Measurements from ENCODE around the gene ZFPM1.

The ZFPM1 gene

DNA sequence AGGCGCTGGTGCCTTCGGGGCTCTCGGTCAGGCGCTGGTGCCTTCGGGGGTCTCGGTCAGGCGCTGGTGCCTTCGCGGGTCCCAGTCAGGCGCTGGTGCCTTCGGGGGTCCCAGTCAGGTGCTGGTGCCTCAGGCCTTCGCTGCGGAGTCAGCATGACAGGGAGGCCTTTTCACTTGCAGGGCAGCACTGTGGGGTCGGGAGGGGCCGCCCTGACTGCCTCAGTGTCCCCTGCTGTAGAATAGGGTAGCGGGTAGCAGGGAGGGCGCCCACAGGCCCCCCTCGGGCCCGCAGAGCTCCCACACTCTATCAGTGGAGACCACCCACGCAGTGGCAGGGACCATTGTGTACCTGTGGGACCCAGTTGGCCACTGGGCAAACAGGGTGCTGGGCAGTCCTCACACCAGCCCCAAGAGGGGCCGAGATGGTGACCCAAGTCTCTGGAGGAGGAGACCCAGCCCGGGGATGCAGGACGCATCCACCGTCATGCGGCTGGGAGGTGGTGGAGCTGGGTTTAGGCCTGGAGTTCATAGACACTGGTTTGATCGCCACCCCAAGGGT lies 38.0 kb downstream of the ZFPM1 start:
- no peak overlapping the region for H3K4me3 ChIP-seq (ENCODE audit: low read depth, low read length)
- DNase-seq (ENCODE audit: low read depth) = no peak

DNA sequence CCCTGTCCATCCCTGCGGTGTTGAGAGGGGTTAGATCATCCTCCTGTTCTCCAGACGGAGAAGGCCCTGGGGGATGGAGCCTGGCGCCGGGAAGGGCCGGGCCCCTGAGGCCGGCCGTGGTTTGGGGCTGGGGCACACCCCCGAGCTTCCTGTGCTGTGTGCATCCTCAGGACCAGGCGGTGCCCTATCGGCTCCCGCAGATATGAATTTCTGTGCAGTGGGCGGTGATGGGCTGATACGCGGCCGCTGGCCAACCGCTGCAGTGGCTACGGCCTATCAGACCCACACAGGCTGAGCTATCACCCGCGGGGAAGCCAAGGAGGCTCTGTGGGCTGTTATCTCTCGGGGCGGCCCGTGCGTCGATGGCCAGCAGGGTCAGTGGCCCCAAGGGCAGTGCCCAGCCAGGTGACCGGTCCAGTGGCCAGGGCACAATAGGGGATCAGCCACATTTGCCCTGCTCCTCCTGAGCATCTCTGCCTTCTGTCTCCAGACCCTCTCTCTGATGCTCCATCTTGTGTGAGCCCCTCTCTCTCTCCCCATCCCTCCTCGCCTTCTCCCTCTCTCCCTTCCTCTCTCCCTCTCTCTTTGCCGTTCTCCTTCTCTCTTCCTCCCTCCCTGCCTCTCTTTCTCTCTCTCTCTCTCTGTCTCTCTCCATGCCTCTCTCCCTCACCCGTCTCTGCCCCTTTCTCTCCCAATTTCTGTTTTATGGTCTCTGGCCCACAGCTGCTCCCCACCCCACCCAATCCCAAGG lies 38.7 kb downstream of the ZFPM1 start:
- no peak for DNase-seq (ENCODE audit: low read depth)

DNA sequence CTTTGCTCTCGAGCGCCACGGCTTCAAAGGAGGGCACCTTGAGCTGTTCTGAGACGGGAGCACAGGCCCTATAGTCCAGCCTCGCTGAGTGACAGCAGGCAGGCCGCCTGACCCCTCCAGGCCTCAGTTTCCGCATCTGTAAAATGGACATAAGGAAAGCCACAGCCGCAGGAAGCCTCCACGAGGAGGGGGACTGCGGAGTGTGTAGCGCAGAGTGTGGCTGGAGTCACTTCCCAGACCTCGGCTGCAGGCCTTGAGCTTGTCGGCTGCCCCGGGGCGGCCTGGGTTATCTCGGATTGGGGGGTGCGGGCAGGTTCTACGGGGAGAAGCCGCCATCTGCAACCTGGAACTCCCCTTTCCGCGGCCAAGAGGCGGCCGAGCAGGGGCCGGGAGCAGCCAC lies 40.8 kb downstream of the ZFPM1 start:
- no peak for DNase-seq (ENCODE audit: low read depth)
- no peak overlapping the region for H3K4me3 ChIP-seq (ENCODE audit: low read depth, low read length)

More for the DNA sequence above, 38.7 kb downstream of the ZFPM1 start:
- no peak overlapping the region for H3K4me3 ChIP-seq (ENCODE audit: low read depth, low read length)

DNA sequence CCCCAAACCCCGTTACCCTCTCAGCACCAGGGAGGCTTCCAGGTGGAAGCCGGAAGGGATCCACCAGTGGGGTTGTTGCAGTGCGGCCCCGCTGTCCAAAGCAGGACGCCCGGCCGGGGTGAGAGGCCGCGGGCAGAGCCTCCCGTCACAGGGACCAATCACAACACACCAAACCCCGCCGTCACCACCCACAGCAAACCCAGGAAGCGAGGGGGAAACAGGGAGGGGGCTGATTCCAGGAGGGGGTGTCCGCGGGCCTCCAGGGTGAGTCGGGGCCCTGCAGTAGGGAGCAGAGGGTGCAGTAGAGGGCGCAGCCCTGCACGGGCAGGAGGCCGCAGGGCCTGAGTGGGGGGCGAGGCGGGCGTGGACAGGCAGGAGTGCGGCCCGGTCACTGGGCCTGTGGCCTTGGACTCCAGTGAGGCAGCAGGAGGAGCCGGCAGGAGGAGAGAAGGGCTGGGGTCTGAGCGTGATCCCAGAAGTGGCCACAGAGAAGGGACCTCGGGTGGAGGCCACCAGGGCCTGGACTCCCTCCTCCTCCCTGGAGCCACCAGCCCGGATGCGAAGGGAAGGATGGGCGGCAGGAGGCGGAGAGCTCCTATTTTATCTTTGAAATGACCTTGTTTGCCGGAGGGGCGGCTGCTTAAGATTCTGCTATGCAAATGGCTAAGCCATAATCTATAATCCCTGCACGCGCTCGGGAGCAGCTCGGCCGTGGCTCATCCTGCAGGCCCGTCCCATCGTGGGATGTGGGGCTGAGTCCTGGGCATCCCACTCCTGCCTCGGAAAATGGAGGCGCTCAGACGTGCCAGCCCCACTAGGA lies 41.5 kb downstream of the ZFPM1 start:
- H3K4me3 ChIP-seq (ENCODE audit: low read depth, low read length) = no peak overlapping the region
- no peak for DNase-seq (ENCODE audit: low read depth)

DNA sequence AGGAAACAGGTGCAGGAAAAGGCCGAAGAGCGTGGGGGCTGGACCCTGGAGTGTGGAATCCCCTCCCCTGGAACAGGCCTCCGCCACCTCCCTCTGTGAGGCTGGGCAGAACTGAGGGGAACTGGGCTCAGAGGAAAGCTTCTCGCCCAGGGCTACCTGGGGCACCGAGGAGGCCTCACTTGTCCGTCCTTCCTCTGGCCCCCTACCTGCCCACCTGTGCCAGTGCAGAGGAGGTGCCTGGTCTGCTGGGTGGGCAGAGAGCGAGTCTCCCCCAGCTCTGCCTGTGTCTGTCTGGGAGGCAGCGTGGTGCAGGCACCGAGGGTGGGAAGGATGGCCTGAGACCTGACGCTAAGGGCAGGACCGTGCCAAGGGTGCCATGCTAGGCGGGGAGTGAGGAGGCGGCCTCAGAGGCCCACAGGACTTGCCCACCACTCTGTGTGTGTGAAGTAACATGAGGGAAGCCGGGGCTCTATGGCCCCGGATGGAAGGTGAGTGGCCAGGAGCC lies 42.2 kb downstream of the ZFPM1 start:
- DNase-seq (ENCODE audit: low read depth) = no peak
- H3K4me3 ChIP-seq (ENCODE audit: low read depth, low read length) = no peak overlapping the region

DNA sequence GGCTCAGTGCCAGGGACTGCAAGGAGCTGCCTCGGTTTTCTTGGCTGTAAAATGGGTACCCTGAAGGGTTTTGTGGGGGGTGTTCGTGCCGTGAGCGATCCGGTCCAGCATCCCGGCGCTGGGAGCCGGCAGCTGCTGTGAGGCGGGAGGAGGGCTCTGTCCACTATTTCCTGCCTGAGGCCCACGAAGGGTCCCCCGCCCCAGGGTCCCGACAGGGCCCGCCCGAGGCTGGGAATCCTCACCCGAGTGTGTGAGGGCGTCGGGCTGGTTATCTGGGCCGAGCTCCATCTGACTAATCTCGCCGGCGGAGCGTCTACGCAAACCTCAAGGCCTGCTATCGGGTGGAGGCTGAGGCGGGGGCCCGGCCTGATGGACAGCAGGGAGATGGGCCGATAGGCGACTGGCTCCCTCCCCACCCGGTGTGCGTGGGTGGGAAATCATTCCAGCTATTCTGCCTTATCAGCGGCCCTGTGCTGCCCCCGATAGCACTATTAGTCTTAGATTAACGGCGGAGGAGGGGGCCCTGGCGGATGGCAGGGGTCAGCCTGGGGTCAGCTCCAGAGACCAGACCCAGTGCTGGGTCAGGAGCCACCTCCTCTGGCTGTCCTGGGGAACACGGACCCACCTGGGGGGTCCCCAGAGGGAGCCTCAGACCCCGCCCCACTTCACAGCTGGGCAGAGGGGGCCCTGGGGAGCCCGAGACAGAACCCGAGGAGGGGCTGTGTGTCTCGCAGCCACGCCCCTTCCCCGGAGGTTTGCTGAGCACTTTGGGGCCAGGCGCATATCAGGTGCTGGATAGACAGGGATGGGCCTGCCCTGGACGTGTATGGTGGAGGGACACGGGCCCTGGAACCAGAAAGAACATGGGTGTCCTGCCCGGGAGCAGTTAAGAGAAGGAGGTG lies 44.7 kb downstream of the ZFPM1 start:
- H3K4me3 ChIP-seq (ENCODE audit: low read depth, low read length) = no peak overlapping the region
- no peak for DNase-seq (ENCODE audit: low read depth)

DNA sequence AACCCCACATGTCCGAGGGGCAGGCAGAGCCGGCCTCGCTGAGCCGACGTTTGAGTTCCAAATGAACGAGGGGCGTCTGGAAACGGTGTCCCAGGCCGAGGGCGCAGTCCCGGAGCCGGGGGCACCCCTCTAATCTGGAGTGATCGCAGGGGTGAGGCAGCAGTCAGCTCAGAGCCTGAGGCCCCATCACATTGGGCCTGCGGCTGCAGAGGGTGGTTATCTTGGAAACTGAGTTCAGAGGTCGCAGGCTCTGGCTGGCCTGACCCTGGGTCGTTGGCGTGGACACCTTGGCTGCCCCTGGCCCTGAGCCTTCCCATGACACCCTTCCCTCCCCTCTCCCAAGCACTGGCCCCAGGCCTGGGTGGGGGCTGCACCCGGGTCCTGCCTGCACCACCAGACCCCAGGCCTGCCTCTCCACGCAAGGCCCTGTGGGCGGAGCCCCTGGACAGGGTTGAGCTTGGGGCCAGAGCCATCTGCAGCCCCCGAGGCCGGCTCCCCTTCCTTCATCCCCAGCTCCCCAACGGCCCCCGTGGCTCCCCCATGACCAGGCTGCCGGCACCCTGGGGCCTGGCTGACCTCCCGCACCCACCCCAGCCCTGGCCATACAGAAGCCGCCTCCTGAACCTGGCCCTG lies 45.6 kb downstream of the ZFPM1 start:
- no peak for DNase-seq (ENCODE audit: low read depth)
- H3K4me3 ChIP-seq (ENCODE audit: low read depth, low read length) = no peak overlapping the region

DNA sequence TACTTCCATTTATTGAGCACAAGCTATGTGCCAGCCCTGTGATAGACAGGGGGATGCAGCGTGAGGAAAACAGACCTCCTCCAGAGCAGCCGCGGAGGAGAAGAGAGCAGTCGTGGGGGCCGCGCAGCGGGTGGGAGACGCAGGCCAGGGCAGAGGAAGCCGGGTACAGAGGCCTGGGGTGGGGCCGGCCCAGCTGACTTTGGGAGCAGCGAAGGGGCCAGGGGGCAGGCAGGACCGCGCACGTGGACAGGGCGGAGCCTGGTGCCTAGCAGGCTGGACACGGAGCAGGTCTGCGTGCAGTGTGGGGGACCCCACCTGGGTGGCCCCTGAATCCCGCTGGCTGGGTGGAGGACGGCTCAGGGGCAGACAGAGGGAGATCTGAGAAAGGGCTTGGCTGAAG lies 46.2 kb downstream of the ZFPM1 start:
- H3K4me3 ChIP-seq (ENCODE audit: low read depth, low read length) = no peak overlapping the region
- DNase-seq (ENCODE audit: low read depth) = no peak

DNA sequence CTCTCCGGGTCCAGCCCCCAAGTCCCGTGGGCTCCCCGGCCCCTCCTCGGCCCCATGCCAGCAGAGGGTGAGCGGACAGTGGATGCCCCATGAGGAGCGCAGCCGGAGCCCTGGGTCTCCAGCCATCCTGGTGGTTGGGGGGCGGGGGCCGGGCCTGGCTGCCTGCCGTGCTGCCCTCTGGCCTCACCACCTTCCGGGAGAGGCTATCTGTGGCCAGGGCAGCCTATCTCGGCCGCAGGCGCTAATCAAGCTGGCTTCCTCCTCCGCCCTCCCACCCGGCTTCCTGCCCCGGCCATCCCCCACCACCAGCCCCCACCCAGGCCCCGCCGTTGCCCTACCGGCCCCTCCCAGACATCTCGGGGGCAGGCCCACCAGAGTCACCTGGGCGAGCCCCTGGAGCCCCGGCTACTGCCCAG lies 46.8 kb downstream of the ZFPM1 start:
- DNase-seq (ENCODE audit: low read depth) = no peak
- no peak overlapping the region for H3K4me3 ChIP-seq (ENCODE audit: low read depth, low read length)

DNA sequence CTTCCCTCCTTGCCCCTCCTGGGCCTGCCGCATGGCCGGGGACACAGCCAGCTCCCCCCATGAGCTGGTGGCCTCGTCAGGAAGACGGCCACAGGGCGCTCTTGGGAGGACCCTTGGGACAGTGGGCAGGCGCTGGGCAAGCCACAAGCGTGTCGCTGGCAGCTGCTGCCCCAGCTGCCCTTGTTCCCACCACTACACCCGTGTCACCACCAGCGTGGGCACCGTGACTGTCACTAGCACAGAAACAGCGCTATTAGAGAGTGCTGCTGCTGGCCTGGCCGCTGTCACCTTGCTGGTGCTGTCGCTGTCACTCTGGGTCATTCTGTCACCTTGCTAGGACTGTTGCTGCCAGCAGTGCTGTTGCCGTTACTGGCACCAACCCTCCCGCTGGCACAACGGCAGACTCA lies 47.2 kb downstream of the ZFPM1 start:
- no peak overlapping the region for H3K4me3 ChIP-seq (ENCODE audit: low read depth, low read length)
- no peak for DNase-seq (ENCODE audit: low read depth)

DNA sequence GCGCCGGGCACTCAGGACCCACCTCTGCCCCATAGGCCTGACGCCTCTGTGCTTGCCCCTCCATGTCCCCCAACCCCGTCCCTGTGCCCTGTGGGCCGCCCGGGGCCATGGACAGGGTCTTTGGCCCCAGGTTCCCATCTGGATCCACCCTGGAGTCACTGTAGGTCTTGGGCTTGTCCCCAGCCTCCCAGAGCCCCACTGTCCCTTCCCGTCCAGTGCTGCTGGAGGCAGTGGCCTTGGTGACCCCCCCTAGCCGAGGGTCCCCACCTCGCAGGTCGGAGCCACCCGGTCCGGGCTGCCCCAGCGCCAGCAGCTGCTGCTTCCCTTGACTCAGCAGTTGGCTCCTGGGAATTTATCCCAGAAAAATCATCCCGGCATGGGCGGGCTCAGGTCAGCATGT lies 49.3 kb downstream of the ZFPM1 start:
- H3K4me3 ChIP-seq (ENCODE audit: low read depth, low read length) = no peak overlapping the region
- no peak for DNase-seq (ENCODE audit: low read depth)

DNA sequence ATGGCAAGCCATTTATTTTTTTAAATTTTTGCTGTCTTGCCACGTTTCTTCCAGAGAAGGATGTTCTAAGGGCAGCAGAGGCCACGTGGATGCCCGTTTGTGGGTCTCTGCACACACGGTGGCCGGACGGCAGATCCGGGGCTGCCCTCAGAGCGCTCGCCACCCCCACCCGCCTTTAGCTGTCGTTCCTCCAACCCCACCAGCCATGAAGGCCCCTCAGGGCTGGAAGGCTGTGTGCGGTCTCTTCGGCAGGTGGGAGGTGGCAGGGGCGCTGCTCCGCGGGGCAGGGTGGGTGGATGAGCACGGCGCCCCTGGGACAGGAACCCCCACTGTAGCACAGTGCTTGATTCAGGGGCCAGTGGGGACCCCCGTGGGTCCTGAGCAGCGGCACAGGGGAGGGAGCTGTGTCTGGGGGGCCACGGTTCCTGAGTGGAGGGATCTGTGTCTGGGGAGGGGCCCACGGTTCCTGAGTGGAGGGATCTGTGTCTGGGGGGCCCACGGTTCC lies 49.7 kb downstream of the ZFPM1 start:
- DNase-seq (ENCODE audit: low read depth) = no peak
- no peak overlapping the region for H3K4me3 ChIP-seq (ENCODE audit: low read depth, low read length)

DNA sequence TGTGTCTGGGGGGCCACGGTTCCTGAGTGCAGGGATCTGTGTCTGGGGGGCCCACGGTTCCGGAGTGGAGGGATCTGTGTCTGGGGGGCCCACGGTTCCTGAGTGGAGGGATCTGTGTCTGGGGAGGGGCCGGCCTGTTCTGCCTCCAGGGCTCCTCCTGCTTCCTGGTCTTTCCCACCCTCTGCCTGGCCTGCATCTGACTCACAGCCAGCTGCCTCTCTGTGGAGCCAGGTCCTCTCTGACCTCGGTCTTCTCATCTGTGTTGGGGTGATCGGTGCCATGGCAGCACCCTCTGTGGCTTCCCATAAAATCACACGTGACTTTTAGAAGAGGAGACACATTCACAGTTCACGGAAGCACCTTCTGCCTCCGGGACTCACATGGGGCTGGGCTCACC lies 50.3 kb downstream of the ZFPM1 start:
- no peak overlapping the region for H3K4me3 ChIP-seq (ENCODE audit: low read depth, low read length)
- no peak for DNase-seq (ENCODE audit: low read depth)

DNA sequence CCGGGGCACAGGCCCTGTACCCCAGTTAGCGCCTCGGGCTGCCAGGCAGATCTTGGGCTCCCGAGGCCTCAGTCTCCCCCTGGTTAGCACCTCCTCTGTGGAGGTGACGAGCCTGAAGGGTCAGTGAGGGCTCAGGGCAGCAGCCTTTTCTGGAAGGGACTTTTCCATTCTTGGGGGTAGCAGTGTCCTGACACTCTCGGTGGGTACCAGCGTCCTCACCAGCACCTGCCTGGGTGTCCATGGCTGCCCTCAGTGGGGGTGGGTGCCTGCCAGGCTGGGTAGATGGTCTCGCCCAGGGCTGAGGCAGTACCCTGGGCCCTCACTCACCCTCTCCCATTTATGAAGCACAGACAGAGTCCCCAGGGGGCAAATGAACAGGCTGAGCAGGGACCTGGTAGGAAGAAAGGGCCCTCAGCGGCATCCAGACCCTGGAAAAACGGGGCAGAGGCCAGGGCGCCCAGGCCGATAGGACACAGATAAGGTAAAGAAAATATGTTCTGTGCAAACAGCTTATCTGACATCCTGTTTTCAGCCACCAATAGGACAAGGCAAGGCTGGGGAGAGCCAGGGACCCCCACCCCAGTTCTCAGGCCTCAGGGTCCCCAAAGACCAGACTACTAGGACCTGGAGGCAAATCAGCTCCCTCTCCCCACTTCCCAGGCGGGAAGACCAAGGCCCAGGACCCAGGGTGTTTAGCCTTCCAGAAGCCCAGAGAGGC lies 50.9 kb downstream of the ZFPM1 start:
- DNase-seq (ENCODE audit: low read depth) = no peak

DNA sequence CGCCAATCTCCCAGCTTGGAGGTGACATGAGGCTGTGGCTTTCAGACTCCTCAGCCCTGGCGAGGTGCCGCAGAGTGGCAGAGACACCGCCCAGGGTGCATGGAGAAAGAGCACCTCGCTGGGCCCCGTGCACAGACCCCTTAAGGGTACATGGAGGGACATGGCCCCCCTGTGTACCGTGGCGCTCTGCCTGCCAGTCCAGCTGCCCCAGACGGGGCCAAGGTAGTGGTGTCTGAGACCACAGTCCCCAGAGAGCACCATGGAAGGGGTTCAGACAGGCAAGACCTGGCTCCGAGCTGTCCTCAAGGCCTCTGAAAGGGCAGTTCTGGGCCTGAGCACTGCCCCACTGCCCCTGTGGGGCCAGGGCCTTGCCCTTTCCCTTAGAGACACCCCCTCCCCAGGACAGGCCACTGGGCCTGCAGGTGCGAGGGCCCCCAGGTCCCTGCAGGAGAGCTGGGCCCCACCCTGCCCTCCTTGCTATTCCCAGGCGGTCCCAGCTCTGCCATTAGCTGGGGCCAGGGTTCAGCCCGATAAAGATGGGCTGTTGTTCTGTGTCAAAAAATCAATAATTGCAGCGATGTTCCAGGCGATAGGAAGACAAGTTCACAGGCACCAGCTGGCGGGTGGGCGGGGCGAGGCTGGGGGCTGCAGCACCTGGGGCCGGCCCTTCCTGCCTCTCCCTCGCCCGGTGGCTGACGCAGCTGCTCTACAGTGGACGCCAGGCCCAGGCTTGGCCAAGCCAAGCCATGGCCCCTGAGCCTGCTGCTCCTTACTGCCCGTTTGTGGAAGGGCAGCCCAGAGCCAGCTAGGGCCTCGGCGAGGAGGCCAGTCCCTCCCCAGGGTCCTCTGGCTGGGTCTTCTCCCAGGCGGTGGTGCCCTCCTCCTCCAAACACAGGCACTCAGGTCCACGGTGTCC lies 51.7 kb downstream of the ZFPM1 start:
- no peak overlapping the region for H3K4me3 ChIP-seq (ENCODE audit: low read depth, low read length)

More for the DNA sequence above, 50.9 kb downstream of the ZFPM1 start:
- no peak overlapping the region for H3K4me3 ChIP-seq (ENCODE audit: low read depth, low read length)

DNA sequence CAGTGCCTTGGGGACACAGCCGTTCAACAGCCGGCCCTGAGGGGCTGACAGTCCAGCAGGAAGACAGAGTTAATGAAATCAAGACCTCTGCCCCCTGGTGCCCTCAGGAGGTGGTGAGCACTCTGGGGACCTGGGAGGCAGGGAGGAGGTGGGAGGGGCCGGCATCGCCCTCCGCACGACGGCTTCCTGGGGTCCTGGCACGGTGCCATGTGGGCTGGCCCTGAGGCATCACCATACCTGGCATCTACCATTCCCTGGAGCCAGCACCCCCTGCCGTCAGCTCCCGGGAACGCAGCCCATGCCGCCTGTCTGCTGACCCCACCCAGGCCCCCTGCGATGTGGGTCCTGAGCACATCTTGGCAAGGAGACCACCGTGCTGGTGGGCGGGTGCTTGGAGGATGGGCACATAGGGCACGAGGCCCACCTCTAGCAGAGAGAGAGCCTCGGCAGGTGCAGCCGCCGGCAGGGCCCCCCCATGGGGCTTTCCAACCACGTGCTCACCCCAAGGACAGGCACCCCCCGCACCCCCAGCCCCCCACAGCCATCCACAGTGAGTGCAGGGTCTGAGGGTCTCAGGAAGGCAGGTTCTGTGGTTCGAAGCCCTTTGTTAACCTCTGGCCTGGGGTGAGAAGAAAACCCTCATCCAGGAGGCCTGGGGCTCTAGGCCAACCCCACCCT lies 52.5 kb downstream of the ZFPM1 start:
- no peak for DNase-seq (ENCODE audit: low read depth)
- no peak overlapping the region for H3K4me3 ChIP-seq (ENCODE audit: low read depth, low read length)

More for the DNA sequence above, 51.7 kb downstream of the ZFPM1 start:
- DNase-seq (ENCODE audit: low read depth) = no peak

DNA sequence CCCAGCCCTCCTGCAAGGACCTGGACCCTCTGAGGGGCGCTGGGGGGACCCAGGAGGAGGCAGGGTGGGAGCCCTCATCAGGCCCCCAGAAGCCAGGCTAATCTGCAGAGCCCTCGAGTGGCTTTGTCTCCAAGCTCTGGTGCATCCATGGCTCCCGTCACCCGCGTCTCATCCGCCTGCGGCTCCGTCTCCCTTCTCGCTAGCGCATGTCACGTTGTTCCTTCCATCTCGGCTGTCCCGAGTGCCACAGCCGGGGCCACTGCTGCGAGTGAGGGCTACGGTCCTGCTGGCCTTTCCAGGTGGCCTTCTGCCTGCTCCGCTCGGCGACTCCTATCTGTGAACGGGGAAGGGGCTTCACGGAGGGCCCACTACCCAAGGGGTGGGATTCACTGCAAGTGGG lies 53.6 kb downstream of the ZFPM1 start:
- no peak overlapping the region for H3K4me3 ChIP-seq (ENCODE audit: low read depth, low read length)
- no peak for DNase-seq (ENCODE audit: low read depth)
